Hepatocyte (in vitro differentiated cells): Measurements from ENCODE around the gene NAA40. TPM values are rescaled to one million over a fixed set of nuclear protein-coding genes. Genes with fewer than 3 reads are reported as not detected.

Experiments
- DNase-seq: peaks from one replicate; pipeline ENCODE4 v3.0.0-alpha.2; 2016; ENCODE audit warnings: low spot score
- H2AFZ ChIP-seq: fragments of 200-600 bp; sonication (generic); 2 replicates; pipeline ENCODE4 v1.6.0; 2016; ENCODE audit warnings: antibody characterized with exemption, mild to moderate bottlenecking
- H3K27ac ChIP-seq: fragments of 200-600 bp; sonication (generic); 2 replicates; pipeline ENCODE4 v1.5.1; 2016; ENCODE audit warnings: mild to moderate bottlenecking
- H3K27me3 ChIP-seq: fragments of 200-600 bp; sonication (generic); 2 replicates; pipeline ENCODE4 v1.6.1; 2016
- H3K36me3 ChIP-seq: fragments of 200-600 bp; sonication (generic); replicated peaks from 2 replicates; pipeline ENCODE4 v1.5.1; 2016; ENCODE audit warnings: low read depth; ENCODE audit not compliant: insufficient read depth
- H3K4me1 ChIP-seq: fragments of 200-600 bp; sonication (generic); 2 replicates; pipeline ENCODE4 v1.5.1; 2016; ENCODE audit warnings: mild to moderate bottlenecking, moderate library complexity; ENCODE audit not compliant: insufficient read depth
- H3K4me2 ChIP-seq: fragments of 200-600 bp; sonication (generic); 2 replicates; pipeline ENCODE4 v1.6.0; 2016
- H3K4me3 ChIP-seq: fragments of 200-600 bp; sonication (generic); 2 replicates; pipeline ENCODE4 v1.5.1; 2016; ENCODE audit warnings: mild to moderate bottlenecking
- H3K79me2 ChIP-seq: fragments of 200-600 bp; sonication (generic); 2 replicates; pipeline ENCODE4 v1.6.0; 2017; ENCODE audit warnings: mild to moderate bottlenecking
- H3K9me2 ChIP-seq: fragments of 200-600 bp; sonication (generic); replicated peaks from 2 replicates; pipeline ENCODE4 v1.6.0; 2017; ENCODE audit warnings: mild to moderate bottlenecking; ENCODE audit not compliant: insufficient read depth
- H3K9me3 ChIP-seq: fragments of 200-600 bp; sonication (generic); 2 replicates; pipeline ENCODE4 v1.5.1; 2016; ENCODE audit warnings: low read depth, mild to moderate bottlenecking
- H4K20me1 ChIP-seq: fragments of 200-600 bp; sonication (generic); 2 replicates; pipeline ENCODE4 v1.6.0; 2016; ENCODE audit warnings: mild to moderate bottlenecking; ENCODE audit not compliant: insufficient read depth, poor library complexity, severe bottlenecking
- CTCF ChIP-seq: fragments of 200-600 bp; sonication (generic); IDR thresholded peaks from 2 replicates; pipeline ENCODE4 v1.5.1; 2016; ENCODE audit warnings: antibody characterized with exemption, mild to moderate bottlenecking; ENCODE audit not compliant: poor library complexity
- EZH2 ChIP-seq: fragments of 200-600 bp; sonication (generic); IDR thresholded peaks from 2 replicates; pipeline ENCODE4 v1.6.1; 2016; ENCODE audit warnings: antibody characterized with exemption, mild to moderate bottlenecking, borderline replicate concordance
- EZH2phosphoT487 ChIP-seq: fragments of 200-600 bp; sonication (generic); IDR thresholded peaks from one replicate; pipeline ENCODE4 v1.6.1; 2018; ENCODE audit warnings: antibody characterized with exemption, mild to moderate bottlenecking, low read depth, moderate library complexity; ENCODE audit not compliant: unreplicated experiment, severe bottlenecking
- WGBS: methylation state at CpG from one replicate; pipeline ENCODE4 v1.1.6; 2016; ENCODE audit warnings: low lambda C conversion rate; ENCODE audit errors: missing lambda C conversion rate; 5-methylcytosine and 5-hydroxymethylcytosine counted together
- polyA plus RNA-seq: library from polyadenylated mRNA; unstranded; fragments of >200 nt; fragmentation: Nextera tagmentation; extraction: Ambion mirVana; gene quantifications from 2 replicates; pipeline ENCODE4 v1.2.1, GENCODE V29; 2016
- total RNA-seq: library from RNA; depleted of rRNA; stranded (reverse); fragments of >200 nt; gene quantifications from 2 replicates; pipeline ENCODE4 v1.2.3, GENCODE V29; 2014

Gene NAA40
- total and polyA plus RNA-seq, 2 experiments from 2014 or later, result 15.3 to 16.4 TPM

GRCh38 chr11:63917692-63918506, 20.9 kb upstream of the NAA40 start:
- peak; percentile 61 for DNase-seq
- Histone ChIP-seq H4K20me1 (no peaks in the 10 kb centered on the region), H3K9me3 (no peaks in the 10 kb centered on the region), H3K4me3 (peak overlapping the region; percentile 67), H3K27me3 (no peaks in the 10 kb centered on the region), H2AFZ (peak overlapping the region; percentile 44), H3K4me2 (peak overlapping the region; percentile 99), H3K36me3 (no peaks in the 10 kb centered on the region), H3K27ac (peak overlapping the region; percentile 75), H3K79me2 (peaks cover 9% of the 10 kb centered on the region), H3K9me2 (no peaks in the 10 kb centered on the region), H3K4me1 (peaks cover 51% of the 10 kb centered on the region)
- TF ChIP-seq CTCF (no peak), EZH2phosphoT487 (no peak), EZH2 (no peak)
- 21% methylated on average over 27 of the region's 50 CpGs for WGBS

DNA sequence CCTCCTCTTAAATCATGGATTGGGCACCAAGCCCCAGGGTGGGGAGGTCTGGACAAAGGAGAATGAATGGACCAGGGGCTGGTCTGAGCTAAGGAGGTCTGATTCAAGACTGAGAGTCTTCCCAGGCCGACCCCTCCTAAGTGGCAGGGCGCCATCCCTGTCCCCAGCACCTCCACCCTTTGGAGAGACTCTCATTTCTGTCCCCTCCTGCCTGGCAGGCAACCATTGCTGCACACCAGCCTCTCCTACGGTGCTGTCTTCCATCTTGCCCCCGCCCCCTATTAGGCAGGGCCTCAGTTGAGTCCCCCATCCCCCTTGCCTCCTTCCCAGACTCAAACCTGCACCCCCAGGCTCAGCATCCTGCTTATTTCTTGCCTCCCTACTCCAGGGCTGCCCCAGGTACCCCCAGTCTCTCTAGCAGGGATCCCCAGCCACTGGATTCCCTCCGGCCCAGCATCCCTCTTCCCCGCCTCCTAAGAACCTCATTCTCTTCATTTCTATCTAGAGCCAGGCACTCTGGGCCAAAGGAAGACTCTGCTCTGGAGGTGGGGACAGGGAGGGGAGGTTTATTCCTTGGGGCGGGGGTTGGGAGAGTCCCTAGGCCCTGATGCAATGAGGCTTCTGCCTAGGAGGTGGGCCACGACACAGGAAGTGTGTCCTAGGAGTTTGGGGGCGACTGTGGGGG, 20.2 kb upstream of the NAA40 start:
- no peaks in the 10 kb centered on the region for H3K27me3 ChIP-seq
- H3K4me2 ChIP-seq, result peak overlapping the region; percentile 99
- H3K9me3 ChIP-seq, result no peaks in the 10 kb centered on the region
- H3K36me3 ChIP-seq, result no peaks in the 10 kb centered on the region
- peak; percentile 31 for DNase-seq
- peaks cover 9% of the 10 kb centered on the region for H3K79me2 ChIP-seq
- H3K9me2 ChIP-seq, result no peaks in the 10 kb centered on the region
- H3K4me3 ChIP-seq, result no peak overlapping the region
- TF ChIP-seq EZH2, result no peak
- no peak for TF ChIP-seq EZH2phosphoT487
- no peak for TF ChIP-seq CTCF
- H3K4me1 ChIP-seq, result peaks cover 51% of the 10 kb centered on the region
- H2AFZ ChIP-seq, result peak overlapping the region; percentile 66
- H3K27ac ChIP-seq, result peak overlapping the region; percentile 75
- 55% methylated on average over 6 of the region's 9 CpGs for WGBS
- no peaks in the 10 kb centered on the region for H4K20me1 ChIP-seq

GRCh38 chr11:63919267-63920125, 19.3 kb upstream of the NAA40 start:
- peak overlapping the region; percentile 75 for H3K27ac ChIP-seq
- WGBS, result 30% methylated on average over 22 of the region's 41 CpGs
- no peaks in the 10 kb centered on the region for H4K20me1 ChIP-seq
- no peaks in the 10 kb centered on the region for H3K9me2 ChIP-seq
- peak overlapping the region; percentile 66 for H2AFZ ChIP-seq
- peak; percentile 53 for DNase-seq
- H3K79me2 ChIP-seq, result peaks cover 9% of the 10 kb centered on the region
- no peaks in the 10 kb centered on the region for H3K36me3 ChIP-seq
- no peak overlapping the region for H3K4me3 ChIP-seq
- H3K4me2 ChIP-seq, result peak overlapping the region; percentile 99
- H3K27me3 ChIP-seq, result no peaks in the 10 kb centered on the region
- peaks cover 51% of the 10 kb centered on the region for H3K4me1 ChIP-seq
- no peaks in the 10 kb centered on the region for H3K9me3 ChIP-seq
- TF ChIP-seq EZH2phosphoT487 (no peak), EZH2 (no peak), CTCF (no peak)
